Fibroblast of lung (primary cell): ENCODE results near the gene BCL2L12.

ENCODE experiments used
- CTCF ChIP-seq, 2 donors: IDR thresholded peaks in 1 of 2; conservative IDR thresholded peaks in 1 of 2; 1 replicate in 1 of 2; 2 replicates in 1 of 2; pipeline ENCODE4 v1.5.1; 2011 to 2012; ENCODE audit warnings: low read length in 2 of 2, control low read depth in 1 of 2, inconsistent platforms in 1 of 2, low read depth in 1 of 2, mild to moderate bottlenecking in 1 of 2
- EZH2 ChIP-seq: IDR thresholded peaks from 2 replicates; pipeline ENCODE4 v1.5.1; 2012; ENCODE audit warnings: low read length, control low read depth, mild to moderate bottlenecking; ENCODE audit errors: missing control alignments

- TF ChIP-seq CTCF (conservative IDR thresholded peaks at IDR 0.05 in 1 of 2, IDR thresholded peaks at IDR 0.05 in 1 of 2; ENCODE audit: low read depth in 1 of 2, low read length in 2 of 2), result no peak
- no peak for TF ChIP-seq EZH2
Measured at GRCh38 chr19:49682274-49682673, 16.5 kb downstream of the BCL2L12 start.
